ENCODE measurements around the gene LKAAEAR1. TPM values are rescaled to one million over a fixed set of nuclear protein-coding genes. Genes with fewer than 3 reads are reported as not detected.

The LKAAEAR1 gene
- total and polyA plus RNA-seq, 2 of the 4 experiments (the other 2 are of a cell fraction): 0.21 TPM; not detected in 1

GRCh38 chr20:64114356-64114971, 30.3 kb upstream of the LKAAEAR1 start:
- Histone ChIP-seq H3K23ac (ENCODE audit: low read depth, low read length) (no peak overlapping the region), H2BK20ac (ENCODE audit: low read depth, low read length) (no peak overlapping the region), H3K18ac (ENCODE audit: low read depth, low read length) (no peak overlapping the region), H2AK5ac (ENCODE audit: low read depth, low read length) (no peak overlapping the region), H3K27ac (ENCODE audit: insufficient read depth, low read length) (no peak overlapping the region), H2AK9ac (replicated peaks; ENCODE audit: low read depth, low read length, poor library complexity) (no peak overlapping the region), H2BK120ac (ENCODE audit: low read depth, low read length) (no peak overlapping the region), H4K5ac (ENCODE audit: low read depth, low read length) (no peak overlapping the region), H4K91ac (ENCODE audit: insufficient read depth, low read depth, low read length) (no peak overlapping the region), H2AFZ (replicated peaks; ENCODE audit: low read length, poor library complexity) (no peak overlapping the region), H3K56ac (ENCODE audit: extremely low read depth, insufficient read depth, low read length) (no peak overlapping the region), H3K9me1 (ENCODE audit: insufficient read depth, low read length) (no peaks in the 10 kb centered on the region), H3K79me1 (ENCODE audit: low read depth in 1 of 2, low read length in 2 of 2) (no peaks in the 10 kb centered on the region), H2BK15ac (ENCODE audit: low read depth, low read length) (no peak overlapping the region), H2BK5ac (ENCODE audit: low read depth, low read length, poor library complexity, severe bottlenecking) (no peak overlapping the region), H3K4ac (ENCODE audit: low read depth, low read length) (no peak overlapping the region), H3K9me3 (ENCODE audit: control insufficient read depth, insufficient read depth, low read length) (no peaks in the 10 kb centered on the region), H3K4me3 (ENCODE audit: insufficient read depth, low read depth, low read length) (no peak overlapping the region), H4K20me1 (ENCODE audit: insufficient read depth, low read length) (no peaks in the 10 kb centered on the region), H3K4me1 (ENCODE audit: control insufficient read depth, insufficient read depth, low read length) (no peaks in the 10 kb centered on the region), H3K14ac (replicated peaks; ENCODE audit: low read depth, low read length) (no peak overlapping the region), H3K36me3 (ENCODE audit: control insufficient read depth, insufficient read depth, low read length) (no peaks in the 10 kb centered on the region), H3K27me3 (ENCODE audit: control insufficient read depth, insufficient read depth, low read length) (peaks cover 35% of the 10 kb centered on the region; the same call in 1 of the 2 replicates), H4K8ac (ENCODE audit: low read depth in 2 of 2, low read length in 2 of 2) (no peak overlapping the region), H3K9ac (ENCODE audit: low read depth, low read length) (no peak overlapping the region), H3K4me2 (ENCODE audit: low read depth, low read length) (no peak overlapping the region)
- no peak for ATAC-seq (ENCODE audit: low read depth)
- 58% methylated on average over 3 of the region's 14 CpGs; no CpG with 5 or more reads in 1 of the 2 experiments for WGBS, 2 experiments (ENCODE audit: extremely low coverage in 2 of 2, insufficient read length in 1 of 2)
- no peak for TF ChIP-seq RCOR1 (IDR thresholded peaks at IDR 0.05; ENCODE audit: insufficient replicate concordance, low read length)
- TF ChIP-seq CEBPB (IDR thresholded peaks at IDR 0.05; ENCODE audit: low read depth, low read length): no peak
- no peak for TF ChIP-seq RAD21 (IDR thresholded peaks at IDR 0.05; ENCODE audit: low read length)
- TF ChIP-seq USF2 (IDR thresholded peaks at IDR 0.05; ENCODE audit: low read depth, low read length): no peak
- no peak for TF ChIP-seq BHLHE40 (IDR thresholded peaks at IDR 0.05; ENCODE audit: low read depth, low read length)
- TF ChIP-seq POLR2A (IDR thresholded peaks at IDR 0.05; ENCODE audit: low read depth, low read length): no peak
- no peak for TF ChIP-seq CHD1 (IDR thresholded peaks at IDR 0.05; ENCODE audit: low read depth, low read length)
- TF ChIP-seq, protein P1, sequence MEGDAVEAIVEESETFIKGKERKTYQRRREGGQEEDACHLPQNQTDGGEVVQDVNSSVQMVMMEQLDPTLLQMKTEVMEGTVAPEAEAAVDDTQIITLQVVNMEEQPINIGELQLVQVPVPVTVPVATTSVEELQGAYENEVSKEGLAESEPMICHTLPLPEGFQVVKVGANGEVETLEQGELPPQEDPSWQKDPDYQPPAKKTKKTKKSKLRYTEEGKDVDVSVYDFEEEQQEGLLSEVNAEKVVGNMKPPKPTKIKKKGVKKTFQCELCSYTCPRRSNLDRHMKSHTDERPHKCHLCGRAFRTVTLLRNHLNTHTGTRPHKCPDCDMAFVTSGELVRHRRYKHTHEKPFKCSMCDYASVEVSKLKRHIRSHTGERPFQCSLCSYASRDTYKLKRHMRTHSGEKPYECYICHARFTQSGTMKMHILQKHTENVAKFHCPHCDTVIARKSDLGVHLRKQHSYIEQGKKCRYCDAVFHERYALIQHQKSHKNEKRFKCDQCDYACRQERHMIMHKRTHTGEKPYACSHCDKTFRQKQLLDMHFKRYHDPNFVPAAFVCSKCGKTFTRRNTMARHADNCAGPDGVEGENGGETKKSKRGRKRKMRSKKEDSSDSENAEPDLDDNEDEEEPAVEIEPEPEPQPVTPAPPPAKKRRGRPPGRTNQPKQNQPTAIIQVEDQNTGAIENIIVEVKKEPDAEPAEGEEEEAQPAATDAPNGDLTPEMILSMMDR (conservative IDR thresholded peaks at IDR 0.05; ENCODE audit: low read depth, low read length): no peak
- TF ChIP-seq MXI1 (IDR thresholded peaks at IDR 0.05; ENCODE audit: borderline replicate concordance, low read depth, low read length): no peak
- no peak for TF ChIP-seq NFE2L2 (IDR thresholded peaks at IDR 0.05; ENCODE audit: low read depth, low read length)
- TF ChIP-seq RFX5 (IDR thresholded peaks at IDR 0.05; ENCODE audit: low read depth, low read length): no peak
- no peak for TF ChIP-seq ELK1 (IDR thresholded peaks at IDR 0.05; ENCODE audit: borderline replicate concordance, low read depth, low read length)
- TF ChIP-seq FOS (IDR thresholded peaks at IDR 0.05; ENCODE audit: low read depth, low read length): no peak
- TF ChIP-seq MAFK (IDR thresholded peaks at IDR 0.05; ENCODE audit: low read depth, low read length): no peak
- no peak for TF ChIP-seq SMC3 (IDR thresholded peaks at IDR 0.05; ENCODE audit: low read depth, low read length)
- dilution Hi-C loops (cut with HindIII; ENCODE audit: low sequenced_read_pairs, unreplicated experiment) (no loop called here), in situ Hi-C loops (cut with MboI; ENCODE audit: low sequenced_read_pairs) (no loop called here), intact Hi-C loops (cut with micrococcal nuclease) (no loop called here)
- ChIA-PET CTCF (no interaction called here), POLR2A (ENCODE audit: unreplicated experiment) (no interaction called here)
- DNase-seq: no peak
- BruUV-seq (replicated peaks): no TSS peak
